Measurements from ENCODE around the gene LTK.

Gene LTK

DNA sequence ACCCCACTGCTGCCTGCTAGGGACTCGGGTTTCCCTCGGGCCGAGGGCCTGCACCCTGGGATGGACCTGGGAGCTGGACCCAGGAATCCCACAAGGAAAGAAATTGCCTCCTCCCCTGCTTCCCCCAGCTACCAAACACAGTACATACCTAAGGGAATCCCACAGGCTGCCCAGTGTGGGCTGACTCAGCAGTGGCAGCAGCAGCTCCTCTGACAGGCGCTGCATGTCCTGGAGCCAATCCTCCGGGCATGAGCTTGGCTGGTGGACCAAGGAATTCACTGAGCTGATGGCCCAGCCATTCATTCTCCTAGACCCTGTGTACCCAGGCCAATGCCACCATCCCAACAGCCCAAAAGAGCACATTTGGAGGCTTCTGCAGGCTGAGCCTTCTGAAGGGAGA lies 9.5 kb upstream of the LTK start:
- no peak overlapping the region for H3K27ac ChIP-seq (ENCODE audit: low read depth, low read length, poor library complexity, severe bottlenecking)
- peaks cover 19% of the 10 kb centered on the region for H3K36me3 ChIP-seq (ENCODE audit: insufficient read depth, low read length)
- no peaks in the 10 kb centered on the region for H4K20me1 ChIP-seq (ENCODE audit: insufficient read depth, low read length)
- no peak overlapping the region for H2AFZ ChIP-seq (ENCODE audit: low read length)
- no peak overlapping the region for H3K4me2 ChIP-seq (ENCODE audit: low read length)
- no peaks in the 10 kb centered on the region for H3K27me3 ChIP-seq (ENCODE audit: insufficient read depth, low read length)
- no peaks in the 10 kb centered on the region for H3F3A ChIP-seq (ENCODE audit: insufficient read depth, low read length)
- no peaks in the 10 kb centered on the region for H3K9me2 ChIP-seq (ENCODE audit: low read depth, low read length)
- no peak overlapping the region for H3K9ac ChIP-seq (ENCODE audit: low read length)
- H3K4me1 ChIP-seq (ENCODE audit: insufficient read depth, low read length, severe bottlenecking) = peaks cover 6% of the 10 kb centered on the region
- H3K79me2 ChIP-seq (ENCODE audit: insufficient read depth, low read length) = no peaks in the 10 kb centered on the region
- H3K4me3 ChIP-seq (ENCODE audit: low read depth, low read length, poor library complexity, severe bottlenecking) = no peak overlapping the region
- H3K9me3 ChIP-seq (ENCODE audit: low read length) = no peaks in the 10 kb centered on the region
- TF ChIP-seq, protein P1, sequence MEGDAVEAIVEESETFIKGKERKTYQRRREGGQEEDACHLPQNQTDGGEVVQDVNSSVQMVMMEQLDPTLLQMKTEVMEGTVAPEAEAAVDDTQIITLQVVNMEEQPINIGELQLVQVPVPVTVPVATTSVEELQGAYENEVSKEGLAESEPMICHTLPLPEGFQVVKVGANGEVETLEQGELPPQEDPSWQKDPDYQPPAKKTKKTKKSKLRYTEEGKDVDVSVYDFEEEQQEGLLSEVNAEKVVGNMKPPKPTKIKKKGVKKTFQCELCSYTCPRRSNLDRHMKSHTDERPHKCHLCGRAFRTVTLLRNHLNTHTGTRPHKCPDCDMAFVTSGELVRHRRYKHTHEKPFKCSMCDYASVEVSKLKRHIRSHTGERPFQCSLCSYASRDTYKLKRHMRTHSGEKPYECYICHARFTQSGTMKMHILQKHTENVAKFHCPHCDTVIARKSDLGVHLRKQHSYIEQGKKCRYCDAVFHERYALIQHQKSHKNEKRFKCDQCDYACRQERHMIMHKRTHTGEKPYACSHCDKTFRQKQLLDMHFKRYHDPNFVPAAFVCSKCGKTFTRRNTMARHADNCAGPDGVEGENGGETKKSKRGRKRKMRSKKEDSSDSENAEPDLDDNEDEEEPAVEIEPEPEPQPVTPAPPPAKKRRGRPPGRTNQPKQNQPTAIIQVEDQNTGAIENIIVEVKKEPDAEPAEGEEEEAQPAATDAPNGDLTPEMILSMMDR (IDR thresholded peaks at IDR 0.05; ENCODE audit: low read length) = no peak
- TF ChIP-seq EZH2 (IDR thresholded peaks at IDR 0.05; ENCODE audit: borderline replicate concordance, low read length) = no peak

DNA sequence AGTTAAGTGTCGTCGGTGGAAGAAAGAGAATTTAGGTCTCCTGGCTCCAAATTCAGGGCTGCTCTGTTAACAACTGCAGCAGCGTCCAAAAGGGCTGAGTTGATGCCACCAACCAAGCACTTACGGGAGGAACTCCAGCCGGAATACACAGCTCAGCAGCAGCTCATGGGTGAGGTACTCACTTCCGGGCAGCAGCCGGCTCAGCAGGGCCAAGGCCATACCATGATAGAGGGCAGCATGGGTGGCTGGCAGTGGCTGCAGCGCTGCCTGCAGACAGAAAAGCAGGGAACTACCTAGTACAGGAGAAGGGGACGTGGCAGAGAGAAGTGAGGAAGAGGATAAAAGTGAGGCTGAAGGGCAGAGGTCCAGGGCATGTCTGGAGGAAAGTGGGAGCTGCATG lies 8.0 kb upstream of the LTK start:
- H3K9ac ChIP-seq (ENCODE audit: low read length) = no peak overlapping the region
- TF ChIP-seq EZH2 (IDR thresholded peaks at IDR 0.05; ENCODE audit: borderline replicate concordance, low read length) = no peak
- TF ChIP-seq, protein P1 (IDR thresholded peaks at IDR 0.05; ENCODE audit: low read length) = no peak
- H3K9me3 ChIP-seq (ENCODE audit: low read length) = no peaks in the 10 kb centered on the region
- H3K27ac ChIP-seq (ENCODE audit: low read depth, low read length, poor library complexity, severe bottlenecking) = no peak overlapping the region
- no peaks in the 10 kb centered on the region for H4K20me1 ChIP-seq (ENCODE audit: insufficient read depth, low read length)
- peaks cover 12% of the 10 kb centered on the region for H3K4me1 ChIP-seq (ENCODE audit: insufficient read depth, low read length, severe bottlenecking)
- no peaks in the 10 kb centered on the region for H3K27me3 ChIP-seq (ENCODE audit: insufficient read depth, low read length)
- H2AFZ ChIP-seq (ENCODE audit: low read length) = no peak overlapping the region
- no peaks in the 10 kb centered on the region for H3F3A ChIP-seq (ENCODE audit: insufficient read depth, low read length)
- no peak overlapping the region for H3K4me3 ChIP-seq (ENCODE audit: low read depth, low read length, poor library complexity, severe bottlenecking)
- no peaks in the 10 kb centered on the region for H3K79me2 ChIP-seq (ENCODE audit: insufficient read depth, low read length)
- no peaks in the 10 kb centered on the region for H3K9me2 ChIP-seq (ENCODE audit: low read depth, low read length)
- peaks cover 4% of the 10 kb centered on the region for H3K36me3 ChIP-seq (ENCODE audit: insufficient read depth, low read length)
- no peak overlapping the region for H3K4me2 ChIP-seq (ENCODE audit: low read length)

DNA sequence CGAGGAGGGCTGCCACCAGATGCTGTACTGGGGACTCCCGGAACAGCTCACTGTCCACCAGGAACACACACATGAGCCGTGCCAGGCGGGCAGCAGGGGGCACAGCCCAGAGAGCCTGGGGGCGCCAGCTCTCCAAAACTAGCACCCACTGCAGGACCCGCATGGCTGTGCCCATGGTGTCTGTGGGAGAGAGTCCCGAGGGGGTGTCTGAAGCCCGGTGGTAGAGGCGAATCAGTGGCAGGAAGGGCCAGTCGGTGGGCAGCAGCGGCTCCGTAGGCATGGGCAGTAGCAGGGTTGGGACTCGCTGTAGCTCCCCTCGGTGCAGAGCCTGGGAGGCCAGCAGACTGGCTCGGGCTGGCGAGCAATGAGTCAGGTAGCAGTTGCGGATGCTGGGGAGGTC lies 7.0 kb upstream of the LTK start:
- Histone ChIP-seq H3K4me1 (ENCODE audit: insufficient read depth, low read length, severe bottlenecking) (peaks cover 12% of the 10 kb centered on the region), H3K27ac (ENCODE audit: low read depth, low read length, poor library complexity, severe bottlenecking) (no peak overlapping the region), H3K4me3 (ENCODE audit: low read depth, low read length, poor library complexity, severe bottlenecking) (no peak overlapping the region), H3F3A (ENCODE audit: insufficient read depth, low read length) (no peaks in the 10 kb centered on the region), H3K9me3 (ENCODE audit: low read length) (no peaks in the 10 kb centered on the region), H3K36me3 (ENCODE audit: insufficient read depth, low read length) (no peaks in the 10 kb centered on the region; the same call in 1 of the 2 replicates), H3K27me3 (ENCODE audit: insufficient read depth, low read length) (no peaks in the 10 kb centered on the region), H3K9ac (ENCODE audit: low read length) (no peak overlapping the region), H4K20me1 (ENCODE audit: insufficient read depth, low read length) (no peaks in the 10 kb centered on the region), H3K4me2 (ENCODE audit: low read length) (no peak overlapping the region), H3K9me2 (ENCODE audit: low read depth, low read length) (no peaks in the 10 kb centered on the region), H2AFZ (ENCODE audit: low read length) (no peak overlapping the region), H3K79me2 (ENCODE audit: insufficient read depth, low read length) (no peaks in the 10 kb centered on the region)
- TF ChIP-seq EZH2 (IDR thresholded peaks at IDR 0.05; ENCODE audit: borderline replicate concordance, low read length) = no peak
- TF ChIP-seq, protein P1 (IDR thresholded peaks at IDR 0.05; ENCODE audit: low read length) = no peak
